H9 (cell line): ENCODE results near the gene ZNF821. TPM values are rescaled to one million over a fixed set of nuclear protein-coding genes. Genes with fewer than 3 reads are reported as not detected.

Source experiments
- DNase-seq: peaks from one replicate; pipeline ENCODE4 v3.0.0-alpha.2; 2017
- H2AFZ ChIP-seq: one replicate; pipeline ENCODE4 v1.6.1; 2013; ENCODE audit warnings: mild to moderate bottlenecking, low read length, control low read depth, moderate library complexity
- H2AK5ac ChIP-seq: 2 replicates; pipeline ENCODE4 v1.6.1; 2013; ENCODE audit warnings: low read length, control low read depth, mixed read lengths; ENCODE audit not compliant: insufficient read length
- H2BK120ac ChIP-seq: one replicate; pipeline ENCODE4 v1.6.1; 2013; ENCODE audit warnings: low read depth, mild to moderate bottlenecking, low read length, control low read depth, inconsistent platforms; ENCODE audit not compliant: poor library complexity, severe bottlenecking
- H2BK12ac ChIP-seq: 2 replicates; pipeline ENCODE4 v1.6.1; 2013; ENCODE audit warnings: low read length, control low read depth, mixed read lengths, low read depth; ENCODE audit not compliant: insufficient read length
- H2BK15ac ChIP-seq: 2 replicates; pipeline ENCODE4 v1.6.1; 2013; ENCODE audit warnings: low read depth, low read length, control low read depth
- H2BK20ac ChIP-seq: one replicate; pipeline ENCODE4 v1.6.1; 2013; ENCODE audit warnings: low read depth, mild to moderate bottlenecking, low read length, control low read depth, inconsistent platforms; ENCODE audit not compliant: poor library complexity, severe bottlenecking
- H2BK5ac ChIP-seq: 2 replicates; pipeline ENCODE4 v1.6.1; 2013; ENCODE audit warnings: low read length, control low read depth, mixed read lengths; ENCODE audit not compliant: insufficient read length
- H3K14ac ChIP-seq: 2 replicates; pipeline ENCODE4 v1.6.1; 2013; ENCODE audit warnings: low read length, control low read depth; ENCODE audit not compliant: insufficient read depth
- H3K18ac ChIP-seq: 2 replicates; pipeline ENCODE4 v1.6.1; 2013; ENCODE audit warnings: low read depth, mild to moderate bottlenecking, mixed read lengths, low read length, control low read depth; ENCODE audit not compliant: insufficient read length
- H3K23ac ChIP-seq: 2 replicates; pipeline ENCODE4 v1.6.1; 2013; ENCODE audit warnings: low read length, control low read depth, mixed read lengths, low read depth; ENCODE audit not compliant: insufficient read length
- H3K23me2 ChIP-seq: 2 replicates; pipeline ENCODE4 v1.6.1; 2013; ENCODE audit warnings: low read depth, mild to moderate bottlenecking, mixed read lengths, low read length, control low read depth; ENCODE audit not compliant: insufficient read length, poor library complexity, severe bottlenecking
- H3K27ac ChIP-seq: 2 replicates; pipeline ENCODE4 v1.5.1; 2013; ENCODE audit warnings: low read length, control low read depth, mixed read lengths, low read depth; ENCODE audit not compliant: insufficient read length
- H3K27me3 ChIP-seq: 2 replicates; pipeline ENCODE4 v1.6.1; 2013; ENCODE audit warnings: low read length, control low read depth, inconsistent platforms; ENCODE audit not compliant: insufficient read depth
- H3K4ac ChIP-seq: 2 replicates; pipeline ENCODE4 v1.6.1; 2013; ENCODE audit warnings: low read depth, mild to moderate bottlenecking, control low read depth, inconsistent platforms, low read length, moderate library complexity
- H3K4me1 ChIP-seq: 2 replicates; pipeline ENCODE4 v1.6.1; 2013; ENCODE audit warnings: low read length, control low read depth, inconsistent platforms; ENCODE audit not compliant: insufficient read depth
- H3K4me2 ChIP-seq: 2 replicates; pipeline ENCODE4 v1.6.1; 2013; ENCODE audit warnings: low read length, control low read depth, mixed read lengths; ENCODE audit not compliant: insufficient read length, insufficient read depth
- H3K56ac ChIP-seq: 2 replicates; pipeline ENCODE4 v1.6.1; 2013; ENCODE audit warnings: low read depth, mild to moderate bottlenecking, mixed read lengths, low read length, control low read depth; ENCODE audit not compliant: insufficient read length
- H3K79me1 ChIP-seq: 2 replicates; pipeline ENCODE4 v1.6.1; 2013; ENCODE audit warnings: low read depth, mild to moderate bottlenecking, moderate library complexity, low read length, control low read depth, inconsistent platforms; ENCODE audit not compliant: insufficient read depth, poor library complexity, severe bottlenecking
- H3K79me2 ChIP-seq: 2 replicates; pipeline ENCODE4 v1.6.1; 2013; ENCODE audit warnings: low read length, control low read depth, inconsistent platforms; ENCODE audit not compliant: insufficient read depth
- H3K9ac ChIP-seq: 2 replicates; pipeline ENCODE4 v1.6.1; 2013; ENCODE audit warnings: low read length, control low read depth, mixed read lengths; ENCODE audit not compliant: insufficient read length; ENCODE audit errors: extremely low read depth
- H3K9me3 ChIP-seq: one replicate; pipeline ENCODE4 v1.6.1; 2013; ENCODE audit warnings: low read depth, low read length, inconsistent platforms; ENCODE audit not compliant: control insufficient read depth
- H3T11ph ChIP-seq: one replicate; pipeline ENCODE4 v1.6.1; 2013; ENCODE audit warnings: mild to moderate bottlenecking, low read length, control low read depth, inconsistent platforms
- H4K20me1 ChIP-seq: one replicate; pipeline ENCODE4 v1.6.1; 2013; ENCODE audit not compliant: control insufficient read depth, insufficient read length, insufficient read depth
- H4K5ac ChIP-seq: 2 replicates; pipeline ENCODE4 v1.6.1; 2013; ENCODE audit warnings: low read depth, mild to moderate bottlenecking, mixed read lengths, low read length, control low read depth; ENCODE audit not compliant: insufficient read length
- H4K8ac ChIP-seq: replicated peaks from 2 replicates; pipeline ENCODE4 v1.6.1; 2013; ENCODE audit warnings: low read length, control low read depth, mixed read lengths, low read depth; ENCODE audit not compliant: insufficient read length
- H4K91ac ChIP-seq: 2 replicates; pipeline ENCODE4 v1.6.1; 2013; ENCODE audit warnings: low read depth, mild to moderate bottlenecking, moderate library complexity, mixed read lengths, low read length, control low read depth; ENCODE audit not compliant: insufficient read length
- H3K27ac Mint-ChIP-seq, 3 experiments: 2 replicates in 2 of 3; 3 replicates in 1 of 3; pipeline ENCODE4 v1.8.0; 2020 to 2021; ENCODE audit warnings: mixed read lengths in 3 of 3, mild to moderate bottlenecking in 1 of 3, moderate library complexity in 1 of 3
- H3K27me3 Mint-ChIP-seq: 2 replicates; pipeline ENCODE4 v1.8.0; 2021; ENCODE audit warnings: low read depth, mild to moderate bottlenecking, moderate library complexity, mixed read lengths
- H3K36me3 Mint-ChIP-seq, 3 experiments: 2 replicates in 2 of 3; 3 replicates in 1 of 3; pipeline ENCODE4 v1.8.0; 2020 to 2021; ENCODE audit warnings: low read depth in 3 of 3, mixed read lengths in 3 of 3; ENCODE audit not compliant: insufficient read depth in 1 of 3
- H3K4me1 Mint-ChIP-seq, 2 experiments: 2 replicates each; pipeline ENCODE4 v1.8.0; 2020; ENCODE audit warnings: mixed read lengths in 2 of 2
- H3K4me3 Mint-ChIP-seq, 2 experiments: 2 replicates in 1 of 2; 3 replicates in 1 of 2; pipeline ENCODE4 v1.8.0; 2020 to 2021; ENCODE audit warnings: mild to moderate bottlenecking in 2 of 2, mixed read lengths in 2 of 2, moderate library complexity in 1 of 2
- H3K9me3 Mint-ChIP-seq, 2 experiments: 2 replicates in 1 of 2; 3 replicates in 1 of 2; pipeline ENCODE4 v1.8.0; 2020; ENCODE audit warnings: mild to moderate bottlenecking in 2 of 2, mixed read lengths in 2 of 2, moderate library complexity in 1 of 2
- CTCF ChIP-seq: fragments of 200-600 bp; sonication (generic); conservative IDR thresholded peaks from 3 replicates; pipeline ENCODE4 v1.8.0; 2021; ENCODE audit warnings: antibody characterized with exemption, mild to moderate bottlenecking
- WGBS: extraction: QIAGEN DNeasy Blood & Tissue Kit; methylation state at CpG from one replicate; pipeline ENCODE4 v1.1.7; 2013; ENCODE audit warnings: missing lambda C conversion rate, low lambda C conversion rate, mixed read lengths; ENCODE audit not compliant: insufficient read length; ENCODE audit errors: extremely low coverage; 5-methylcytosine and 5-hydroxymethylcytosine counted together
- total RNA-seq: library from RNA; stranded (reverse); gene quantifications from 2 replicates; pipeline ENCODE4 v1.2.1, GENCODE V29; 2021

The ZNF821 gene
- total RNA-seq, 1 experiment from 2014 or later: 12.5 TPM

- Histone ChIP-seq H3K23me2 (peaks cover 15% of the 10 kb centered on the region), H2AK5ac (no peak overlapping the region), H3K79me1 (no peaks in the 10 kb centered on the region), H3K27me3 (no peaks in the 10 kb centered on the region), H2BK20ac (no peak overlapping the region), H3K23ac (no peak overlapping the region), H3T11ph (no peak overlapping the region), H3K18ac (no peak overlapping the region), H3K4me1 (no peaks in the 10 kb centered on the region; the same call in 1 of the 2 replicates), H4K20me1 (no peaks in the 10 kb centered on the region), H2BK15ac (no peak overlapping the region), H4K8ac (no peak overlapping the region), H4K5ac (no peak overlapping the region), H2BK5ac (no peak overlapping the region), H2BK12ac (no peak overlapping the region), H3K27ac (no peak overlapping the region), H3K56ac (no peak overlapping the region), H3K14ac (0 out of 2 replicates have a peak overlapping the region, but pooled peaks have one; percentile 90), H2BK120ac (no peak overlapping the region), H3K9ac (peak overlapping the region; percentile 5), H3K4me2 (peak overlapping the region; percentile 86), H3K9me3 (no peaks in the 10 kb centered on the region), H4K91ac (no peak overlapping the region), H3K79me2 (no peaks in the 10 kb centered on the region), H3K4ac (no peak overlapping the region), H2AFZ (no peak overlapping the region)
- Mint-ChIP-seq H3K27ac (peak overlapping the region; percentile 52 to 95 (median 66); a peak in 4 of 7 replicates), H3K27me3 (no peaks in the 10 kb centered on the region; the same call in 1 of the 2 replicates), H3K4me1 (peaks cover 19 to 21% of the 10 kb centered on the region in 2 experiments), H3K4me3 (peak overlapping the region; percentile 87 to 89), H3K36me3 (peaks cover 16 to 28% (median 25%) of the 10 kb centered on the region in 3 experiments; a peak in 6 of 7 replicates), H3K9me3 (no peaks in the 10 kb centered on the region)
- DNase-seq: peak; percentile 82
- no CpG with 5 or more reads among the region's 46 CpGs for WGBS
- TF ChIP-seq CTCF: no peak
These were observed 674 bp downstream of the ZNF821 start for GRCh38 chr16:71883168-71883848.
